DMS53 treated with DMSO at 0.1 percent for 48 hours (cell line): ENCODE data around the gene MAP6D1.

Experiments used
- DNase-seq: peaks from one replicate; lab custom pipeline; 2025; ENCODE audit not compliant: unreplicated experiment; lab: John Stamatoyannopoulos, UW

The MAP6D1 gene

DNA sequence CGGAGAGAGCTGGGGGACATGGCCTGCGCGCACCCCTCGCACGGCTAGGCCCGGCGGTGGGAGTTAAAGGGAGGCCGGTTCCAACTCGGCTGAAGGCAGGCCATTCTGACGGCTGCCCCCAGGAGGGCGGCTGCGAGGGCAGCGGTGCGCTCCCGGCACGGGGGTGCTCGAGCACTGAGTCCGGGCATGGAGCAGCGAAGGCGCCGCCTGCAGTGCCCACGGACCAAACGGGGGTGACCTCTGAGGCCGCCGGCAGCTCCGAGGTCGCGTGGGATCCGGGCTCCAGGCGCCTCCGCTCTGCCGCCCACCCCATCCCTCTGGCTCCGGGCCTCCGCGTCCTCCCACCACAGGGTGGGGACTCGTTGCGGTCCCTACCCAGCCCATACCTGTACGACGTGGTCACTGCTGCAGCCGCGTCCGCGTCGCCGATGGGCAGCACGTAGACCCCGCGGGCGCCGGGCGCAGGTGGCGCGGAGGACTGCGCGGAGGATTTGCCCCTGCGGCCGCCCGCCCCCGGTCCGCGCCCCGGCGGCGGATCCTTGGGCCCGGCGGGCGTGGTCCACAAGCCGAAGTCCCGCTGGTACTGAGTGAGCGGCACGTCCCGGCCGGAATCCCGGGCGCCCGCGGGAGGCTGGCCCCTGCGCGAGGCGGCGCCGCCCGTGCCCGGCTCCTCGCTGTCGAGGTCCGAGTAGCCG lies 469 bp downstream of the MAP6D1 start:
- DNase-seq, result no peak

DNA sequence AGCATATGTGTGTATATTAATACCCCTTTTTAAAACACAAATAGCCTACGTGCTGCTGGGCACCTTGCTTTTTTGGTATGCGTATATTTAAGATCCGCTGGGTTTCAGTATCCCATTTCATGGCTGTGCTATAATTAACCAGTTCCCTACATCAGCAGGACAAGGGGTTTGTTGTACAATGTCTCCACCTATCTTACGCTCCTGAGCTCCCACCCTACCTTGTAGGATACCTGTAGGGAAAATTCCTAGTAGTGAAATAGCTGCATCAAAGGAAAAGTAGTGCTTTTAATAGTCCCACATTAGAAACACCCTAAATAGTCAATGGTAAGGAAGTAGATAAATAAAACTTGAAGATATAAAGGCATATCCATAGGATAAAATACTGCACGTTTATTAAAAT lies 1.4 kb downstream of the MAP6D1 start:
- DNase-seq, result no peak

DNA sequence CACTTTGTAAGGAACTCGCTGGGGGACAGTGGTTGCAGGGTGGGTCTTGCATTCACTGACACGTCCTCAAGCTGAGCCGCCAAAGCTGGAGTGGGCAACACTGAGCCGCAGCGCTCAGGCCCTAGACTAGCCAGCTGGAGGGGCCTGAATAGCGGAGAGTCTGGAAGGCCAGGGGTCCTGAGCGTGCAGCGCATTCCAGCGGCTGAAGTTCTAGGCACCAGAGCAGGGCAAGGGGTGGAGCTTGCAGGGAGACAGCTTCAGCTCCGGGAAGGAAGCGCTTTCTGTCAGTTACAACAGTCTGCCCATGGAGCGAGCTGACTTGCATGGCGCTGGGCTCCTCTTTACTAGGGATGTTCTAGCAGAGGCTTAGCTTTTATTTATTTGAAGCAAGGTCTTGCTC lies 2.7 kb downstream of the MAP6D1 start:
- no peak for DNase-seq

DNA sequence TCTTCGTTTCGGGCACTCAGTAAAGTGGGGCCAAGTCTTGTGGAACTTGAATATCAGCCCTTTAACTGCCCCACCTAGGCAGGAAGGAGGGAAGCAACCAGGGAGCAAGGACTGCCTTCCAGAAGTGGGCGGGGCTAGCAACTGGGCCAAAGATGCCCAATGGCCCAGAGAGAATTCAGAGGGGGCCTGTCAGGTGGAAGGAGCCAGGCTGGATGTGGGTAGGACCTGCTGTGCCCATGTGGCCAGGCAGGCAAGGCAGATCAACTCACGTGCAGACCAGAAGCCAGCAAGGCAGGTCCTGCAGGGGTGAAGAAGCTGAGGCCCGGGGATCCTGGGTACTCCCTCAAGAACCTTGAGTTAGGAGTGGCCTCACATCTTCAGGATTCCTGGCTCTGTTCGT lies 5.5 kb downstream of the MAP6D1 start:
- DNase-seq, result no peak

DNA sequence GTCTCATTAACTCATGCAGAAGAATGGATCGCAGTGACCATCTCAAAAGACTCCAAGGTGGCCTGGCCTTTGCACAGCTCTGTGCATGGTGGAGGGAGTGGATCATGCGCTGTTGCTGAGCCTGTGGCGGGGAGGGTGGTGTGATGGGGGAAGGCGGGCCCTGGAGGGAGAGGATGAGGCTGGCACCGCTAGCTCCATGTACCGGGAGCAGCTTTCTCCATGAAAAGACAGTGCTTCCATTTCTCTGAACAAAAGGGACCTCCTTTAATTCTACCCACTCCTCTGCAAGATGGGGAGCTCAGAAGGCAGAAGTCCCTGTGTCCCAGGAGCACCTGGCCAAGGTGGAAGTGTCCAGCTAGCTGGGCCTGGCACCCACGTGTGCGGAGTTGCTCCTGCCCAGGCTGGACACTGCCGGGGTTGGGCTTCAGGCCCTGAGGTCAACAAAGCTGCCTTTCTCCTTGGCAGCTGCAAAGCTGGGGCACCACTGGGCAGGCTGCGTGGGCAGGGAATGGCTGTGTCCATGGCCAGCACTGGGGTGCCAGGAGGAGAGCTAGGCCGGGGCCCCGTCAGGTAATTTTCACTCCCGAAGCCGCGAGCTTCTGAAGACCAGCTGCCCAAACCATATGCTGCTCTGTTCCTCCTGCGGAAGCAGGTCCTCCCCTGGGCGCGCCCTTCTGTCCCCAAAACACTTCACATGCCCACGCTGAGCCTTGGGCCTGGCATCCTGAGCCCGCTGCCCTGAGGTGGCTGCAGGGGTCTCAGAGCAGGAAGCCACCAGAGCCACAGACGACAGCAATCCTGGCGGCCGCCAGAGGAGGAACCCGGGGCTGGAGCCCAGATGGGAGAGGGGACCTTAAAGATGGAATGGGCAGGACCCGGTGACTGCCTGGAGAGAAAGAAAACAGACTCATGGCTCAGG lies 6.4 kb downstream of the MAP6D1 start:
- no peak for DNase-seq

DNA sequence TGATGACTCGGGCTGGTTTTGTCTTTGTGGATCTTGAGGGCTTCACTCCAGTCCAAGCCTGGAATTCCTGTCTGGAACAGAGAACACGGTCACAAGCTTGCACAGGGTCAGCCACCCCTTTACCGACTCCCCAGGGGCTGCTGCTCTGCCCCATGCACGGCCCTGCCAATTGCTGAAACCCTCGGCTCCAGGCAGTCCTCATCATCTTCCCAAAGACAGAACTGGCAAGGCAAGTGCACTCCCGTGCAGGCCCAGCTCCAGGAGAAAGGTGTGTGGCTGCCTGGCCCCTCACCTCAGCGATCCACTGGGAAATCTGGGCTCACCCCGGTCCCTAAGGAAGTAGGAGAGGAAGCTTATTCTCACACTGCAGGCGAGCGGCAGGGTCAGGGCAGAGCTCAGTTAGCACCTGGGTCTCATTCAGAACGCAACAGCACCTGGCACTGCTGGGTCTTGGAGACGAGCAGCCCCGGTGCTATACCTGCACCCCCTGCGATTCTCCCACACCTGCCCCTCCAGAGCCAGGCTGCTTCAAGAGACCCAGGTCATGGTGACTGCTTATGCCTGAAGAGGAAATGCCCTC lies 7.2 kb downstream of the MAP6D1 start:
- no peak for DNase-seq

DNA sequence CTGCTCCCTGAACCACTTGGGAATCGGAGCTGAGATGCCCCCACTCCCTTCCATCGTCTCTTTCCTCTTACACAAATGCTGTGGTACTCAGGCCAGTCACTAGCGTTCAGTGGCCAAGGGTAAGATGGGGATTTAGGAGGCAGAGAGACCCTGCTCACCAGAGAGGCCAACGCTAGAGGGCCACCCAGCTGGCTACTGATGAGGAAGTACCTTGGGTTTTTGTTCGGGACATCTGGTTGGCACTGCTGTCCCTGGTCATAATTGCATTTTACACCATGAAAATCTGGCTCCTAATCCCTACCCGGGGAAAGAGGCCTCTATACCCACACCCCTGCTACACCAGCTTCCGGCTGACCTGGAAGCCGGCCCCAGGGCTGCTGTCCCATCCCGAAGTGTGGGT lies 7.7 kb downstream of the MAP6D1 start:
- no peak for DNase-seq

DNA sequence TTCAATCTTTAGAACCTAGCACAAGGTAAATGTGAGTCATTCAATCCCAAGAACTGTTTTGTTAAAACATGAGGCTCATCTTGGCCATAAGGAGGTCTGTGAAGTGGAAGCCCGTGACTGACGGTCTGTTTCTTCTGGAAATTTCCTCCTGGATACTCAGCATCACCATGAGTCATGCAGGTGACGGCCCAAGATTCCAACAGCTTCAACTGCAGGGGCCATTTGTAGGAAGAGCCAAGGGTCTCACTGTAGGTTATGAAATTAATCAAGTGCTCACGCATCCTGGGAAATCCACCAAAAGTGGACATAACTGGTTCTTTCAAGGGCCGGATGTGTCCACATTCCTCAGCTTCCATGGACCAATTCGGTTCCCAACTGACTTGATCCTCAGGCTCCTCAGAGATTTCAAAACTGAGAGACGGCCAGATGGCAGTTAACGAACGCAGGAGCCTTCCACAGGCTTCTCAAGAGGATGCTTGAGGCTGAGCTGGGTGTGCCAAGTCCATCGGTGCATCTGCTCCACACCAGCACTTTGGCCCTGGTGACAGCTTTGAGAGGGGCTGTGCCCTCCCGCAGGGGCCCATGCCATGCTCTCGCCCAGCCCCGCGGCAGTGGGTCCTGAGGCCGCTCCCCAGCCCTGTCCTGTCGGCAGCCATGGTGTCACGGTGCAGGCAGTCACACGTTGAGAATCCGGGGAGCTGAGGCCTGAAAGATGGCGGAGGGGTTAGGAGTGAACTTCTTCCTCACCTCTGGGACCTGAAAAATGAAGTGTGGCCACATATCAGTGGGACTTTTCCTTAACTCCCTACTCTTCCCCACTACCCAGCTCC lies 8.5 kb downstream of the MAP6D1 start:
- no peak for DNase-seq

DNA sequence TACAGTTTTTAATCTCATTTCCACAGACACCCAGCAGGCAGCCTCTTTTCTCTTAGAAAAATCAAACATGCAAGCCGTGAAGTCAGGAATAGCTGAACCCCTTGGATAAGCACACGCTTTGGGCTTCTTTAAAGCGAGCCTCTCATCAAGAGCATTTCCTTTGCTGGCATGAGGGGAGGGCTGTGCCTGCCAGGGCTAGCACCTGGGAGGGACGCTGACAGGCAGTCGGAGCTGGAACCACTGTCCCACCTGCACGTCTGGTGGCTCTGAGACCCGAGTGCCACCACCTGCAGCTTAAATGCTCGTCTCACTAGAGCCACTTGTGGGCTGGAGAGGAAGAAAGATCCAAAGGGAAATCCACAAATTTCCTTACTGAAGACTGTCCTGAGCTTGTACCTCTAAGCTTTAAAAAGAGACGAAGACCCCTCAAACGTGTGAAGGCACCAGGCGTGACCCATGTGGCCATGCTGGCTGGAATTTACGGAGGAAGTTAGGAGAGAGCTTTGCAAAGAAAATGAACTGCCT lies 9.4 kb downstream of the MAP6D1 start:
- DNase-seq, result no peak

DNA sequence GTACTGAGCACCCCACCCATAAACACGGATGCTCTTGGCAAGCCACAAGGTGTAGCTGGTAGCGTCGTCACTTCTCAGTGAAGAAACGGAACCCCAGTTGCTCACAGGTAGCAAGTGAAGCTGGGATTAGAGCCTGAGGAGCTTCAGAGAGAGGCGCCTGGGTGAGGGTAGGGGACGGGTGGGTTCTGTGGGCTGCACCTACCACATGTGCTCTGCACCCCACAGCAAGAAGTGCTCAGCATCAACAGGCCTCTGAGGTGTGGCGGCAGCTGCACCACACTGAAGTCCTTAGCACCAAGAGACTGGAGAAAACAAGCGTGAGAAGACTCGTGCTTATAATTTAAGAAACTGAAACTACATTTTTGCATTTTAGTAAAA lies 9.8 kb downstream of the MAP6D1 start:
- no peak for DNase-seq

DNA sequence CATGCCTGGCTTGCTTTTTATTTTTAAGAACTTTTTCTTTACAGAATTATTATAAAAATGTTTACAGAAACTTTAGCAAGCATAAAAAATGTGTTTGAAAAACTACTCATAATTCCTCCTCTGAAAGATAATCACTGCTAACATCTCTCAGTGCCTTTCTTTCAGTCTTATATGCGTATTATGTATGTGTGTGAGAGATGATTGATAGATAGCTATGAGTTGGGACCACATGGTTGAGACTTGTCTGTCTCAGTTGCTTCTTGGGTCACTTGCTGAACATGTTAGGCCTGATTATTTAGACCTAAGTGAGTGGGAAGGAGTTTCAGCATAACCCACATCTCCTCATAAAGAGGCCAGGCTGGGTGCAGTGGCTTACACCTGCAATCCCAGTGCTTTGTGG lies 11.1 kb downstream of the MAP6D1 start:
- DNase-seq, result no peak

DNA sequence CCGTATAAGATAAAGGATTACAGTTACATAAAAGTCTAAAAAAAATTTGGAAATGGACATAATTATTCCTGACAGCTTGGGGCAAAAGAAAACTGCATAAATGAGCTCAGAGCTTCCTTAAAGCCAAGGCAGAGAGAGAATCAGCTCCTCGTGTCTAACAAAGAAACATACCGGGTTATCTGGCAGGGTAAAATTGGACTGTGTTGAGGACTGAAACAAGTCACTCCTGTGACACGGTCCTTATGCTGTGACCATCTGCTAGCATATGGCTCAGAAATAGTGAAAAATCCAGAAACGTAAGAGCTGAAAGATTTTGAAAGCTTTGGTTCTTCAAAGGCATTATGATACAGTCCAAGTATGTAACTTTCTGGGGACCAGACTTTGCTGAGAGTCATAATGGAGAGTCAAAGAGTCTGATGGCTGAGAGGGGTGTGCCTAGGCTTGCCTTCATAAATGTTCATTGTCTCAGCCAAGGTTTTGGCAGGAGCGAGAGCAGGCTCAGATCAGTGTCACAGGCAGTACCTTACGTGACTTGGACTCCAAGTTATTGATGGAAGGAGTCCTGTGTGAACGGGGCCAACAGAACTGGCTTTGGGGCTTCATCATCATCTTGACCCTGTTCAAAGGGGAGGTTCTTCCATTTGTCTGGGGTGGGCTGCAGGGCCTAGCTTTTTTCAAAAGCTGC lies 12.5 kb downstream of the MAP6D1 start:
- no peak for DNase-seq

DNA sequence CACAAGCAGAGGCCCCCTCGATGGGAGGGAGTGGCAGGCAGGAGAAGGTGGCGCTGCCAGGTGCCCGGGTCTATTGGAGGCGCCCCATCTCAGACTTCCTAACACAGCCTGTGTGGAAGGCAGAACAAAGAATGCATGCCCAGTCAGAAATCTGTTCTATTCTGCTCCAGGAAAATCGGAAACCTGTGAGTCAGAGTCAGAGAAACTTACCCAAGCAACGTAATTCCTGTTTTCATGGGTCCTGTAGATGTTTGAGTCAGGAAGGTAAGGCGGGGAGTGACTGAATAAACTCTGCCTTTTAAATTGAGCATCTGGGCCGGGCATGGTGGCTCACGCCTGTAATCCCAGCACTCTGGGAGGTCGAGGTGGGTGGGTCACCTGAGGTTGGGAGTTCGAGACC lies 13.7 kb downstream of the MAP6D1 start:
- no peak for DNase-seq

DNA sequence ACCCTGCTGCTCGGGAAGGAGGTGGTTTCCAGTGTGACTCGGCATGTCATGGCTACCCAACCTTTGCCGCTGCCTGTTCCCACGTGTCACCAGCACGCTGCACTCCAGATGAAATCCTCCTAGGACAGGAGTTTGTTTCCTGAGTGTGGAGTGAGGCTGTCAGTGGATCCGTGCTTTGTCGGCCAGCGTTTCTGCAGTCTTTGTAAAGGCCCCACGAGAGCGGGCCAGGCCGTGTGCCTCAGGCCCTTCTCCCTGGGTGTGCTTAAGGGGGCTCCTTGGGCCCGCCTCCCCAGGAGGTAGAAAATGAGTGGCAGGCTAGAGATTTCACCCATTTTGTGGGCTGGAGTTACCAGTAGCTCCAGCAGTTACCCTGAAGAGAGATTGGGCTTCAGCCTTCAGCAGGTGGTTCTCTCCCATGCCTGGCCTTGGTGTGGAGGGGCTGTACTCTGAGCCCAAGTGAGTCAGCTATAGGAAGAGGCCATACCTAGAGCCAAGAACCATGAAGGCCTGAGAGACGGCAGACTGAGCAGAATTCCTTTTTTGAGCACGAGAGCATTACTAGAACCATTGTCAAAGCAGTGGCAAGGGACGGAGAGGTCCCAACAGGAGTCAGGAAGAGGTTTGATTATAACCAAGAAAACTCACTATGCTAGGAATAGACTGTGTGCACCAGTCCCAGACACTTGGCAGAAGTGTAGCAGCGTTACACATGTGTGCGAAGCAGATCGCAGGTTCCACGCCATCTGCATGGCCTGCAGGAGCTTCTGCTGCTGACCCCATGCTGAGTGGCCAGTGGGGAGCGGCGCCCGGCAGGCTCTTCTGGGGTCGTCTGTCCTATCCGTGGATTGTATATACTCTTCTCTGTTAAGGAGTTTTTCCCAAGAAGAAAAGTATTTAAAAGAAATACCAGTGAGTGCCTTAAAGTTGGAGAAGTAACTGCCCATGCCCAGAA lies 14.5 kb downstream of the MAP6D1 start:
- DNase-seq, result no peak

DNA sequence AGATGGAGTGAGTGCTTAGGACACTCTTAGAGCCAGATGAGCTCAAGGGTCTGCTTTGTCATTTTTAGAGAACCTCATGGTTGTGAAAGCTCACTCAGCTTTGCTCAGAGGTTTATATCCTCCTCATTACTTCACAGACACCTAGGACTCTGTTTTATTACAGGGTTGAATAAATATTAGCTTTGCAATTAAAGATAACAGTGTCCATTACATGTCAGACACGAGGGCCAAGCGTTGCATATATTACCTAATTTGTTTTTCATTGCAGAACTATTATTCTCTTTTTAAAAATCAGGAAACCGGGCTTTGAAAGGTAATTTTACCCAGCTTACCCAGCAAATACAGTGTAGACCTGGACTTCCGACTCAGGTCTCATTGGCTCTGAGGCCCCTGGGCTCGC lies 16.1 kb downstream of the MAP6D1 start:
- no peak for DNase-seq

DNA sequence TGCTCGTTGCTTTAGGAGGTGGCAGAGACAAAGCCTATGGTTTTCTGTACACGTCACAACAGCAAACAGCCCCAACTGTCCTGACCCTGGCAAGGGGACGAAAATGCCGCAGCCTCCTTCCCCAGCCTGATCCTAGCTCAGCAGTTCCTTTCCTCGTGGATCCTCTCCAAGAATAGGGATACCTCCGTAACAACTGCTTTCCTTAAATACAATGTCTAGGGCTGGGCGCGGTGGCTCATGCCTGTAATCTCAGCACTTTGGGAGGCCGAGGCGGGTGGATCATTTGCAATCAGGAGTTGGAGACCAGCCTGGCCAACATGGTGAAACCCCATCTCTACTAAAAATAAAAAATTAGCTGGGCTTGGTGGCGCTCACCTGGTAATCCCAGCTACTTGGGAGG lies 17.0 kb downstream of the MAP6D1 start:
- no peak for DNase-seq

DNA sequence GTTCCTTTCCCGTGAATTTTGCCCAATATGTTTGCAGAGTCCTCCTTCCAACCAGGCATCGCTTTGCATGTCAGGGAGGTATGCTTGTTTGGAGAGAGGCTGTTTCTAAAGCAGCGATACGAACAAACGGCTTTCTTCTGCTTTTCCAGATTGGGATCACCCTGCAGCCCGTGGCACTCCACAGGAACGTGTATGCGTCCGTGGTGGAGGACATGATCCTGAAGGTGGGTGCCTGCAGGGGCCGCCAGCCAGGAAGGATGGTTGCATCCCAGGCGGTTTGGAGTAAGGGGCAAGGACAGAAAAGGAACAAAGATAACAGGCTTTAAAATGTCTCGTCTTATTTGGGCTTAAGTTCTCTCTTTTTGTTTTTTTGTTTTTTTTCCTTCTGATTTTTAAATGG lies 17.5 kb downstream of the MAP6D1 start:
- DNase-seq, result no peak

DNA sequence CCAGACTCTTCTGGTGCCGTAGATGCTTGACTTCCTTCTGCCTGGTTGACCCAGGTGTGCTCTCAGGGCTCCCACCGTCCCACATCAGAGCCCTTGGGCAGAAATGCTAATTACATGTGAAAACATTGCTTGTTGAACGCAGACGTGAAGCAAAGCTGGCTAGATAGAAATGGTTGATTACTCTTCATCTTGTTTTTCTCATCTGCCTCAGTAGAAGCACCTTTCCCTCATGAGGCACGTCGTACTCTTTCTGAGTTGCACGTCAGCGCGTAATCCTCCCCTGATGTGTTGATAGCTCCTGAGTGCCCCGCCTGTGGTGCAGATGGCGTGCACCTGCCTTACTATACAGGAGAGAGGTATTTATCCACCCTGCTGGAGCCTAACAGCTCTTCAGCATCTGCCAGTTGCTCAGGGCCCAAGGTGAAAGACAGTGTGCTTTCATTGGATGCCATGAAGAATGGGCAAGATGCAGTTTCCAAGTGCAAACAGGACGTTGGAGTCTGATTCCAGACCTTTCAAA lies 18.1 kb downstream of the MAP6D1 start:
- no peak for DNase-seq

DNA sequence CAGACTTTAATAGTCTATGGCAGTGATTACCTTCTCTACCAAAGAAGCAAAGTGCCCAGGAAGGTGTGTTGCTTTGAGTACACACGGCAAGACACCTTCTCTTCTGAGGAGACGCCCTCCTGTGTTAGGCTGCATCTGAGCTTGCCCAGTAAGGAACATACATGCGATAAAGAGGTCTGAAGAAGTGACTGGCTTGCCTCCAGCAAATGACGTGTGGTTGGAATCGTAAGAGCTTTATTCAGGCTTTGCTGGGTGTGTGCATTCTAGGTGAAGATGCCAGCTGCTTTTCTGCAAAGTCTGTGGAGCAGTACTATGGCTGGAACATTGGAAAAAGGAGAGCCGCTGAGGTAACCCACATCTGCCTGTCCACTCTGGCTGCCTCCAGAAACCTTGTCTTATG lies 22.4 kb downstream of the MAP6D1 start:
- DNase-seq, result no peak
